GM10248 (cell line): Measurements from ENCODE around the gene CTNNA3.
"Not testable (repeated sequence)": the region's sequence is repeated elsewhere in the genome, so short reads cannot be mapped to it uniquely, and the experiment has no call there.

Experiments
- CTCF ChIA-PET: fragments of 300-600 bp; sonication (Branson Sonifier 250); formaldehyde crosslinking; extraction: SDS; loops from one replicate; lab custom pipeline; 2021; ENCODE audit warnings: antibody characterized with exemption; lab: Yijun Ruan, JAX
- POLR2A ChIA-PET: fragments of 350-650 bp; sonication (Branson Sonifier 250); formaldehyde crosslinking; extraction: SDS; loops from one replicate; lab custom pipeline; 2020; ENCODE audit warnings: antibody characterized with exemption; lab: Yijun Ruan, JAX
- DNase-seq: peaks from one replicate; pipeline ENCODE4 v3.0.0; 2012; ENCODE audit errors: extremely low spot score
- CTCF ChIP-seq: IDR thresholded peaks from 2 replicates; pipeline ENCODE4 v1.5.1; 2012; ENCODE audit warnings: mild to moderate bottlenecking, low read depth; ENCODE audit errors: extremely low read depth, missing control alignments, control extremely low read depth

Gene CTNNA3

GRCh38 chr10:67221939-67222494 is 474.0 kb downstream of the CTNNA3 start:
- no peak for DNase-seq
- POLR2A ChIA-PET = no interaction called here
- CTCF ChIA-PET = no interaction called here
- no peak for TF ChIP-seq CTCF

- POLR2A ChIA-PET = no interaction called here
- DNase-seq = no peak
- TF ChIP-seq CTCF = no peak
- CTCF ChIA-PET = no interaction called here
Measured at GRCh38 chr10:67211680-67212079, 484.3 kb downstream of the CTNNA3 start.

- CTCF ChIA-PET = interaction anchor here (1.0 kb wide), 1 partner anchor 12 kb away, joined by 3 read pairs; no protein-coding TSS in a partner anchor
- DNase-seq, POLR2A ChIA-PET: not testable (repeated sequence)
Measured at GRCh38 chr10:67207923-67208322, 488.1 kb downstream of the CTNNA3 start.

- ChIA-PET POLR2A (no interaction called here), CTCF (no interaction called here)
- no peak for DNase-seq
- TF ChIP-seq CTCF = no peak
Measured at GRCh38 chr10:67200913-67201564, 495.0 kb downstream of the CTNNA3 start.

- no peak for TF ChIP-seq CTCF
- POLR2A ChIA-PET = no interaction called here
Measured at GRCh38 chr10:67175354-67175753, 520.6 kb downstream of the CTNNA3 start.

GRCh38 chr10:67173787-67174186 is 522.2 kb downstream of the CTNNA3 start:
- ChIA-PET CTCF (interaction anchor here (1.3 kb wide), 1 partner anchor 12 kb away, joined by 5 read pairs; no protein-coding TSS in a partner anchor), POLR2A (no interaction called here)
- DNase-seq = no peak
- no peak for TF ChIP-seq CTCF

More at GRCh38 chr10:67175354-67175753, 520.6 kb downstream of the CTNNA3 start:
- CTCF ChIA-PET = interaction anchor here (2.0 kb wide), 1 partner anchor 13 kb away, joined by 4 read pairs; no protein-coding TSS in a partner anchor
- no peak for DNase-seq

- ChIA-PET POLR2A (no interaction called here), CTCF (interaction anchor here (1.0 kb wide), 1 partner anchor 22 kb away, joined by 4 read pairs; no protein-coding TSS in a partner anchor)
- no peak for TF ChIP-seq CTCF
- no peak for DNase-seq
Measured at GRCh38 chr10:67171970-67172369, 524.0 kb downstream of the CTNNA3 start.
